ENCODE data around the gene PTP4A2.
"Not testable (repeated sequence)": the region's sequence is repeated elsewhere in the genome, so short reads cannot be mapped to it uniquely, and the experiment has no call there.

PTP4A2 gene

GRCh38 chr1:31895474-31896198 is 42.5 kb downstream of the PTP4A2 start:
- DNase-seq (ENCODE audit: low read depth in 1 of 2, low spot score in 1 of 2) = not testable (repeated sequence)

- no peak for DNase-seq (ENCODE audit: low read depth in 1 of 2, low spot score in 1 of 2)
Measured at GRCh38 chr1:31891280-31891679, 46.9 kb downstream of the PTP4A2 start.

- DNase-seq (ENCODE audit: low read depth in 1 of 2, low spot score in 1 of 2) = no peak
Measured at GRCh38 chr1:31888291-31888690, 49.9 kb downstream of the PTP4A2 start.

- DNase-seq (ENCODE audit: low read depth in 1 of 2, low spot score in 1 of 2) = no peak
Measured at GRCh38 chr1:31886866-31887265, 51.3 kb downstream of the PTP4A2 start.

- DNase-seq (ENCODE audit: low read depth in 1 of 2, low spot score in 1 of 2) = no peak
Measured at GRCh38 chr1:31885851-31886250, 52.3 kb downstream of the PTP4A2 start.

GRCh38 chr1:31883357-31883942 is 54.7 kb downstream of the PTP4A2 start:
- no peak for DNase-seq (ENCODE audit: low read depth in 1 of 2, low spot score in 1 of 2)

- DNase-seq (ENCODE audit: low read depth in 1 of 2, low spot score in 1 of 2) = no peak
Measured at GRCh38 chr1:31881688-31882000, 56.5 kb downstream of the PTP4A2 start.

- DNase-seq (ENCODE audit: low read depth in 1 of 2, low spot score in 1 of 2) = no peak
Measured at GRCh38 chr1:31880957-31881687, 57.0 kb downstream of the PTP4A2 start.

- DNase-seq (ENCODE audit: low read depth in 1 of 2, low spot score in 1 of 2) = no peak
Measured at GRCh38 chr1:31879981-31880608, 58.1 kb downstream of the PTP4A2 start.

GRCh38 chr1:31878058-31878457 is 60.1 kb downstream of the PTP4A2 start:
- no peak for DNase-seq (ENCODE audit: low read depth in 1 of 2, low spot score in 1 of 2)

GRCh38 chr1:31877544-31877943 is 60.6 kb downstream of the PTP4A2 start:
- DNase-seq (ENCODE audit: low read depth in 1 of 2, low spot score in 1 of 2) = no peak

GRCh38 chr1:31875636-31876236 is 62.4 kb downstream of the PTP4A2 start:
- no peak for DNase-seq (ENCODE audit: low read depth in 1 of 2, low spot score in 1 of 2)

- no peak for DNase-seq (ENCODE audit: low read depth in 1 of 2, low spot score in 1 of 2)
Measured at GRCh38 chr1:31874942-31875341, 63.2 kb downstream of the PTP4A2 start.

- no peak for DNase-seq (ENCODE audit: low read depth in 1 of 2, low spot score in 1 of 2)
Measured at GRCh38 chr1:31872658-31873636, 65.2 kb downstream of the PTP4A2 start.

GRCh38 chr1:31871703-31872102 is 66.5 kb downstream of the PTP4A2 start:
- no peak for DNase-seq (ENCODE audit: low read depth in 1 of 2, low spot score in 1 of 2)

- no peak for DNase-seq (ENCODE audit: low read depth in 1 of 2, low spot score in 1 of 2)
Measured at GRCh38 chr1:31870086-31870736, 68.0 kb downstream of the PTP4A2 start.

- no peak for DNase-seq (ENCODE audit: low read depth in 1 of 2, low spot score in 1 of 2)
Measured at GRCh38 chr1:31869449-31869848, 68.7 kb downstream of the PTP4A2 start.

- no peak for DNase-seq (ENCODE audit: low read depth in 1 of 2, low spot score in 1 of 2)
Measured at GRCh38 chr1:31868862-31869261, 69.3 kb downstream of the PTP4A2 start.

GRCh38 chr1:31867546-31867945 is 70.6 kb downstream of the PTP4A2 start:
- DNase-seq (ENCODE audit: low read depth in 1 of 2, low spot score in 1 of 2) = no peak

GRCh38 chr1:31866450-31867032 is 71.6 kb downstream of the PTP4A2 start:
- DNase-seq (ENCODE audit: low read depth in 1 of 2, low spot score in 1 of 2) = no peak

Measured in stimulated activated CD4-positive, alpha-beta T cell treated with anti-CD3 and anti-CD28 coated beads, Interleukin-15, amount 100 ng/mL, for 1 hour (primary cell).